Osteocyte (in vitro differentiated cells): ENCODE data around the gene CELSR3. TPM values are rescaled to one million over a fixed set of nuclear protein-coding genes. Genes with fewer than 3 reads are reported as not detected.

ENCODE experiments used
- DNase-seq: peaks from one replicate; pipeline ENCODE4 v3.0.0; 2021; ENCODE audit warnings: mixed read lengths; ENCODE audit not compliant: unreplicated experiment; ENCODE audit errors: extremely low spot score
- H3K27ac Mint-ChIP-seq: one replicate; pipeline ENCODE4 v1.8.0; 2021; ENCODE audit warnings: mild to moderate bottlenecking, mixed read lengths; ENCODE audit not compliant: unreplicated experiment
- H3K27me3 Mint-ChIP-seq: one replicate; pipeline ENCODE4 v1.8.0; 2021; ENCODE audit warnings: mixed read lengths; ENCODE audit not compliant: unreplicated experiment
- H3K36me3 Mint-ChIP-seq: one replicate; pipeline ENCODE4 v1.8.0; 2021; ENCODE audit warnings: mixed read lengths; ENCODE audit not compliant: unreplicated experiment
- H3K4me1 Mint-ChIP-seq: one replicate; pipeline ENCODE4 v1.8.0; 2021; ENCODE audit warnings: mixed read lengths; ENCODE audit not compliant: unreplicated experiment
- H3K4me3 Mint-ChIP-seq: one replicate; pipeline ENCODE4 v1.8.0; 2021; ENCODE audit warnings: mild to moderate bottlenecking, moderate library complexity, mixed read lengths; ENCODE audit not compliant: unreplicated experiment
- H3K9me3 Mint-ChIP-seq: one replicate; pipeline ENCODE4 v1.8.0; 2021; ENCODE audit warnings: mixed read lengths; ENCODE audit not compliant: unreplicated experiment
- CTCF ChIP-seq: fragments of 200-600 bp; sonication (generic); IDR thresholded peaks from 2 replicates; pipeline ENCODE4 v1.5.0; 2021; ENCODE audit warnings: antibody characterized with exemption, mild to moderate bottlenecking, moderate library complexity
- total RNA-seq: library from RNA; stranded (reverse); gene quantifications from 2 replicates; pipeline ENCODE4 v1.2.1, GENCODE V29; 2021

The CELSR3 gene
- total RNA-seq, 1 donor from 2014 or later = 7.1 TPM

- no peaks in the 10 kb centered on the region for H3K27me3 Mint-ChIP-seq
- no peak for TF ChIP-seq CTCF
- H3K4me1 Mint-ChIP-seq = peaks cover 18% of the 10 kb centered on the region
- H3K4me3 Mint-ChIP-seq = no peak overlapping the region
- DNase-seq = no peak
- peaks cover 26% of the 10 kb centered on the region for H3K36me3 Mint-ChIP-seq
- no peak overlapping the region for H3K27ac Mint-ChIP-seq
- no peaks in the 10 kb centered on the region for H3K9me3 Mint-ChIP-seq
These were observed 39.7 kb upstream of the CELSR3 start for GRCh38 chr3:48702320-48702920.

GRCh38 chr3:48700731-48701405, 38.2 kb upstream of the CELSR3 start:
- Mint-ChIP-seq H3K4me3 (no peak overlapping the region), H3K27ac (no peak overlapping the region), H3K4me1 (peaks cover 25% of the 10 kb centered on the region), H3K27me3 (no peaks in the 10 kb centered on the region), H3K9me3 (no peaks in the 10 kb centered on the region), H3K36me3 (peaks cover 23% of the 10 kb centered on the region)
- no peak for TF ChIP-seq CTCF
- DNase-seq = no peak

GRCh38 chr3:48698891-48699290, 36.2 kb upstream of the CELSR3 start:
- peaks cover 38% of the 10 kb centered on the region for H3K4me1 Mint-ChIP-seq
- no peaks in the 10 kb centered on the region for H3K9me3 Mint-ChIP-seq

GRCh38 chr3:48697952-48698351, 35.3 kb upstream of the CELSR3 start:
- Mint-ChIP-seq H3K36me3 (peaks cover 30% of the 10 kb centered on the region), H3K27me3 (no peaks in the 10 kb centered on the region), H3K4me3 (no peak overlapping the region), H3K4me1 (peaks cover 46% of the 10 kb centered on the region), H3K27ac (no peak overlapping the region), H3K9me3 (no peaks in the 10 kb centered on the region)
- no peak for DNase-seq
- no peak for TF ChIP-seq CTCF

More at GRCh38 chr3:48698891-48699290, 36.2 kb upstream of the CELSR3 start:
- no peak for TF ChIP-seq CTCF
- no peak for DNase-seq
- Mint-ChIP-seq H3K4me3 (no peak overlapping the region), H3K27ac (no peak overlapping the region), H3K27me3 (no peaks in the 10 kb centered on the region), H3K36me3 (peaks cover 24% of the 10 kb centered on the region)

- Mint-ChIP-seq H3K4me3 (no peak overlapping the region), H3K27ac (peak overlapping the region; percentile 56), H3K36me3 (peaks cover 31% of the 10 kb centered on the region), H3K9me3 (no peaks in the 10 kb centered on the region), H3K27me3 (no peaks in the 10 kb centered on the region), H3K4me1 (peaks cover 42% of the 10 kb centered on the region)
- DNase-seq = no peak
- no peak for TF ChIP-seq CTCF
These were observed 33.9 kb upstream of the CELSR3 start for GRCh38 chr3:48696601-48697000.
